Head of caudate nucleus (tissue), 42 donors: ENCODE results near the gene PTX3.

ENCODE experiments used
- DNase-seq, 42 donors: peaks; one replicate each; pipeline versions ENCODE4 v3.0.0 to v3.0.0-alpha.2; 2020 to 2021; ENCODE audit warnings: mixed read lengths in 7 of 42
- intact Hi-C: fragments of 100-400 bp; cut with DNase I; formaldehyde crosslinking; loops from one replicate; pipeline ENCODE4 v1.15.0; 2022

The PTX3 gene

GRCh38 chr3:157418104-157418503 is 18.5 kb upstream of the PTX3 start:
- DNase-seq: no peak
- intact Hi-C loops: no loop called here

- DNase-seq: no peak
- intact Hi-C loops: no loop called here
Measured at GRCh38 chr3:157420606-157421130, 16.0 kb upstream of the PTX3 start.

GRCh38 chr3:157423337-157423736 is 13.3 kb upstream of the PTX3 start:
- intact Hi-C loops: no loop called here
- no peak for DNase-seq

GRCh38 chr3:157427901-157428300 is 8.7 kb upstream of the PTX3 start:
- no peak for DNase-seq
- intact Hi-C loops: no loop called here

- DNase-seq: no peak
- intact Hi-C loops: no loop called here
Measured at GRCh38 chr3:157428853-157429252, 7.8 kb upstream of the PTX3 start.

- intact Hi-C loops: no loop called here
- no peak for DNase-seq
Measured at GRCh38 chr3:157429708-157430107, 6.9 kb upstream of the PTX3 start.

GRCh38 chr3:157438194-157438730 is 1.6 kb downstream of the PTX3 start:
- intact Hi-C loops: no loop called here
- peak in 20 of 42 donors; percentile 2 to 51 (median 18) for DNase-seq

DNA sequence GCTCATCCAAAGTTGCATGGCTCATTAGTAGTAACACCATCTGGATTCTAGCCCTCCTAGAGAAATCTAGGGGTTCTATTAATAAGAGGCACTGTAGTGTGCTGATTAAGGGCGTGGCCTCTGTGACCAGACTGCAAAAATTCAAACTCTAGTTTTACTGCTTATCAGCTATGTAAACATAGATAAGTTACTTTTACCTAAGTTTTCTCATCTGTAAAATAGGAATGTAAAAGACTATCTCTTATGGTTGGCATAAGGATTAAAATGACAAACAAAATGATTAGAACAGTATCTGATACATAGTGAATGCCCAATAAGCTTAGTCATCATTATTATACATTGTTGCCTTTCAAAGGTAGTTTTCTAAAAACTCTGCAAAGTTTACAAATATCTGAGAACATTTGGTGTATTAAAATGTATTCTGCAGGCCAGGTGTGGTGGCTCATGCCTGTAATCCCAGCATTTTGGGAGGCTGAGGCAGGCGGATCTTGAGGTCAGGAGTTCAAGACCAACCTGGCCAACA is 4.5 kb downstream of the PTX3 start:
- intact Hi-C loops: no loop called here
- DNase-seq: no peak

DNA sequence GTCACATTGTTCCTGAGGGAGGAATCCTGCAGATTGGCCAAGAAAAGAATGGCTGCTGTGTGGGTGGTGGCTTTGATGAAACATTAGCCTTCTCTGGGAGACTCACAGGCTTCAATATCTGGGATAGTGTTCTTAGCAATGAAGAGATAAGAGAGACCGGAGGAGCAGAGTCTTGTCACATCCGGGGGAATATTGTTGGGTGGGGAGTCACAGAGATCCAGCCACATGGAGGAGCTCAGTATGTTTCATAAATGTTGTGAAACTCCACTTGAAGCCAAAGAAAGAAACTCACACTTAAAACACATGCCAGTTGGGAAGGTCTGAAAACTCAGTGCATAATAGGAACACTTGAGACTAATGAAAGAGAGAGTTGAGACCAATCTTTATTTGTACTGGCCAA is 6.1 kb downstream of the PTX3 start:
- no peak for DNase-seq
- intact Hi-C loops: no loop called here

DNA sequence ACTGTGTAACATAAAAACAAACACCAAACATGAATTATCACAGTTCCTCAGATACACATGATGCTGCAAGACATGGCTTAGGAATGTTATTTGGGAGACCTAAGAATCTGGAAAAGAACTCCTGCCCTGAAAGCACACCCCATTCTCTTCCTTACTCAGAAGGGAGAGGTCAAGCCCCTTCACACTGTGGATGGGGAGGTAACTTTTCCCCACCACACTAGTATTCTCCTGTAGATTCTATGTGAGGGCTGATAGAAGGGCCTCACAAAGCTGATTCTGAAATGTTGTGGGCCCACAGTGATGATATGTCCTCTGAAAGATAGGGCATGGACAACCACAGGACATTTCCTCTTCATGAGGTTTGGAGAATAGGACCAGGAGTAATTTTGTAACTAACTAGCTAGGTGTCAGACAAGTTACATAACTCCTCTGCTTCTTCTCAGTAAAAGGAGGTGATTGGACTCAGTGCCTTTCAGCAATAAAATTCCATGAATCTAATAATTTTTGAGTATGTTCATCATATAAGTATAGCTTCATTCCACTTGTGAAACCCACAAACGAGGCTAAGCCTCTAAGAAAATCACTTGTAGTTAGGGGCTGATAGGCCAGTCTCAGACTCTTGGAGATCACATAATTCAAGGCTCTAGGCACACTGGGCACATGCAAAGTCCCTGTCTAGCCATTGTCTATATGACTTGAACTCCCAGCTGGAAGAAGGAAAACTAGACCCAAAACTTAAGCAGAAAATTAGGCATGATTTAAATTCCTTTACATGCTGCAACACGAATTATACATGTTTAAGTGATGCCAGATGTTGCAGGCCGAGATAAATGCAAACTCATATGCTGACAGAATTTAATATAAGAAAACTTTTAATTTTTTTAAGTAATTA is 7.5 kb downstream of the PTX3 start:
- no peak for DNase-seq
- intact Hi-C loops: no loop called here

GRCh38 chr3:157444797-157445184 is 8.1 kb downstream of the PTX3 start:
- no peak for DNase-seq
- intact Hi-C loops: no loop called here

DNA sequence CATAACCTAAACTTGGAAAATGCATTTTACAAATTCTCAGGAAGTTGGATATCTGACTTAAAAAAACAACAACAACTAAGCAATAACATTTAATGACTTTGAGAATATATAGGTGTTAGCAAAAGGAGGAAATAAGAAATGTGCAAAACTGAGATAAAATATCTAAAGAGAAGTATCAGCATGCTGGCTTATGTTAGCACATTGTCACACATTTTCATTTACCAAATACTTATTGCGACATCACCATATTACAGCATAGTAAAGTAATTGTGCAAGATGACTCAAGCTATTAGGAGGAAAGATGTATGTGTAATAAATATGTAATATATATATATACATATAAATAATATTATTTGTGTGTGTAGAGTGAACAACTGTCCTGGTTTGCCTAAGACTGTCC is 9.2 kb downstream of the PTX3 start:
- intact Hi-C loops: no loop called here
- no peak for DNase-seq

DNA sequence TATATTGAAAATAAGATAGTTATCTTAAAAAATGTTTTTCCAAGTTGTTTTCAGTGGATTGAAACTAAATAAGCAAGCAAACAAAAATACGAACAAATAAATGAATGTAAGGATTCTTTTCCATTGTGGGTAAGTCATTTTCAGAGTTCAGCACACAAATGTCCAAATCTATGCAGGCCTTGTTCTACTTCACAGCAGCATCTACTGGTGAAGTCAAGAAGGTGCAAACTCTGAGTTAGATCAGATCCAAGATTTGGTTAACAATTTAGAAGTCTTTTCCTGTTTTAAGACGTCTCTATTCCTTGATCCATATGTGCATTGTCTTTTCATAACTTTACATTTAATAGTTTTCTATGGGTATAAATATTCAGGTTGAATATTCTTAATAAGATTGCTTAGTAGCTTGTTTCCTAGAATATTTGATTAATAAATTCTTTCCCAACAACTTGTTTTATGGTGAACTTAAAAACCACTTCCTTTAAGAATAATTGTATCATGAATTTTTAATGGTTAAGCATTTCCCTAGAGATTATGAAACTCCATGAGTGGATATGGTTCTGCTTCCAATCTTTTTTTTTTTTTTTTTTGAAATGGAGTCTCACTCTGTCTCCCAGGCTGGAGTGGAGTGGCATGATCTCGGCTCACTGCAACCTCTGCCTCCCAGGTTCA is 10.5 kb downstream of the PTX3 start:
- peak in 4 of 42 donors; percentile 5 to 41 (median 27) for DNase-seq
- intact Hi-C loops: no loop called here

- intact Hi-C loops: no loop called here
- DNase-seq: no peak
Measured at GRCh38 chr3:157452097-157452496, 15.4 kb downstream of the PTX3 start.

GRCh38 chr3:157453824-157454223 is 17.2 kb downstream of the PTX3 start:
- no peak for DNase-seq
- intact Hi-C loops: no loop called here

DNA sequence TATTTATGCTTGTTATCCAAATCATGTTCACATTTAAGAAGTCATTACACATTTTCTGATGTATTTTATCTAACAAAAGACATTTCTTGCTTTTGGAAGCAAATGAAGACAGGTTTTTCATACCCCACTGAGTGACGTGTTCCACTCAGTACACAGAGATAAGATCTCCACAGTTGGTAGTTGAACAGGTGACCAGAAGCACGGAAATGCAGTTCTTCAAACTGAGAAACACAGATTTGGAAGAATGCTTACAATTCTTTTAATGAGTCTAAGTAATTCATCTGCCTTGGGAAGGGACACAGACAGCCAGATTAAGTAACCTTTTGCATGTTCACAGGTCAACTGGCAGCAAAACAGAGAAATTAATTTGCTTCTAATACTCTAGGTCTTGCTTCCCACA is 23.1 kb downstream of the PTX3 start:
- intact Hi-C loops: no loop called here
- DNase-seq: no peak

- intact Hi-C loops: no loop called here
- DNase-seq: no peak
Measured at GRCh38 chr3:157460253-157460652, 23.6 kb downstream of the PTX3 start.

- DNase-seq: no peak
Measured at GRCh38 chr3:157463816-157464215, 27.2 kb downstream of the PTX3 start.

GRCh38 chr3:157464321-157464720 is 27.7 kb downstream of the PTX3 start:
- intact Hi-C loops: no loop called here

More at GRCh38 chr3:157463816-157464215, 27.2 kb downstream of the PTX3 start:
- intact Hi-C loops: no loop called here

DNA sequence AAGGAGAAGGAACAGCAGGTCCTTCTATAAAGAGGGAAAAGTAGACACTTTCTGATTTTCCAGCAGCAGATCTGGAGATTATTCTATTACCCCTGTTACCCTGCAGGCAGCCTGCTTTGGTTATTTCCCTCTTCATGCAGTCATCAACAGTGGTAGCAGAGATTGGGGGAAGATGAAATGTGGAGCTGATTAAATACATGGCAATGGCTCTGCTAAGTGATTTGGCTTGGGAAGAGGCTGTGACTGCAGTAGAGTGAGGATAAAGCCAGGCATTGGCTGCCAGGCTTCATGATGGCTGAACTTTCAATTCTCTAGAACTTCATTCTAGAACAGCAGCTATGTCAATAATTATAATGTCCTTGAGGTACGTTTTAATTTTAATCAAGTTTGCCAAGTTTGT is 29.1 kb downstream of the PTX3 start:
- DNase-seq: no peak
- intact Hi-C loops: no loop called here

More at GRCh38 chr3:157464321-157464720, 27.7 kb downstream of the PTX3 start:
- no peak for DNase-seq
